ENCODE results near the gene NUDCD2. TPM values are rescaled to one million over a fixed set of nuclear protein-coding genes. Genes with fewer than 3 reads are reported as not detected.

Gene NUDCD2
- total RNA-seq, 1 experiment from 2014 or later = 56.8 TPM

DNA sequence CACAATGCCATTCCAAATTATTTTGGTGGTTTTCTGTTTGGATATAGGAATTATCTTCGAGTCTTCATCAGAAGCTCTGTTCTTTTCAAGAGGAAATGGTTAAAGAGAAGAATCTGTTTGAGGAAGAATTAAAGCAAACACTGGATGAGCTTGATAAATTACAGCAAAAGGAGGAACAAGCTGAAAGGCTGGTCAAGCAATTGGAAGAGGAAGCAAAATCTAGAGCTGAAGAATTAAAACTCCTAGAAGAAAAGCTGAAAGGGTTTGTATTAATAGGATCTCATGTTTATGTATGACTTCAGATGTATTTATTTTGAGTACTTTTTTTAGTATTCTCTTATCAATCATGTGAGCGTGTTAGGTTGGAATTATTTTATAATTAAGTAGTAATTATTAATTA is 15.5 kb upstream of the NUDCD2 start:
- TF ChIP-seq YY1 (IDR thresholded peaks at IDR 0.05; ENCODE audit: extremely low read depth, insufficient replicate concordance, low read depth, low read length) = no peak
- TF ChIP-seq ELF1 (IDR thresholded peaks at IDR 0.05; ENCODE audit: borderline replicate concordance, low read depth) = no peak
- TF ChIP-seq SIN3A (IDR thresholded peaks at IDR 0.05; ENCODE audit: low read depth) = no peak
- no peak for TF ChIP-seq ZNF274 (IDR thresholded peaks at IDR 0.05; ENCODE audit: low read depth, low read length)
- TF ChIP-seq EZH2phosphoT487 (IDR thresholded peaks at IDR 0.05; ENCODE audit: borderline replicate concordance) = no peak
- TF ChIP-seq, protein P1, sequence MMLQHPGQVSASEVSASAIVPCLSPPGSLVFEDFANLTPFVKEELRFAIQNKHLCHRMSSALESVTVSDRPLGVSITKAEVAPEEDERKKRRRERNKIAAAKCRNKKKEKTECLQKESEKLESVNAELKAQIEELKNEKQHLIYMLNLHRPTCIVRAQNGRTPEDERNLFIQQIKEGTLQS (IDR thresholded peaks at IDR 0.05) = no peak
- no peak for TF ChIP-seq CEBPB (IDR thresholded peaks at IDR 0.05; ENCODE audit: low read depth)
- TF ChIP-seq SP1 (IDR thresholded peaks at IDR 0.05; ENCODE audit: low read depth) = no peak
- TF ChIP-seq FOSL1 (IDR thresholded peaks at IDR 0.05; ENCODE audit: low read depth) = no peak
- Histone ChIP-seq H3K4me1 (ENCODE audit: control insufficient read depth in 1 of 2, insufficient read depth in 2 of 2, low read length in 2 of 2) (no peaks in the 10 kb centered on the region), H4K20me1 (ENCODE audit: insufficient read depth) (no peaks in the 10 kb centered on the region), H3K4me3 (replicated peaks in 1 of 2; ENCODE audit: low read depth in 1 of 2, low read length in 2 of 2) (no peak overlapping the region), H3K9me2 (ENCODE audit: insufficient read depth) (no peaks in the 10 kb centered on the region), H2AFZ (ENCODE audit: low read depth, low read length, poor library complexity, severe bottlenecking) (no peak overlapping the region), H3K27me3 (ENCODE audit: insufficient read depth, low read length) (no peaks in the 10 kb centered on the region), H3K9me3 (ENCODE audit: control insufficient read depth in 1 of 2, insufficient read depth in 1 of 2, low read depth in 1 of 2, low read length in 2 of 2) (no peaks in the 10 kb centered on the region), H3K27ac (ENCODE audit: low read depth, low read length) (no peak overlapping the region), H3K36me3 (ENCODE audit: control insufficient read depth in 1 of 2, insufficient read depth in 2 of 2, low read length in 2 of 2) (peaks cover 44 to 64% of the 10 kb centered on the region in 2 experiments), H3K4me2 (ENCODE audit: low read length) (no peak overlapping the region), H3K9ac (ENCODE audit: low read length) (no peak overlapping the region), H3K79me2 (ENCODE audit: insufficient read depth, low read length) (no peaks in the 10 kb centered on the region)
- ChIA-PET CTCF (no interaction called here), POLR2A (interaction anchor here (1.0 kb wide), 1 partner anchor 28 kb away, joined by 3 read pairs; no protein-coding TSS in a partner anchor), RAD21 (ENCODE audit: low non-redundant PET in 1 of 2, low total read pairs in 2 of 2, uncharacterized antibody in 2 of 2, unreplicated experiment in 2 of 2) (no interaction called here)
- BruUV-seq (replicated peaks) = no TSS peak
- DNase-seq (ENCODE audit: low read depth, low spot score) = no peak
- intact Hi-C loops (cut with micrococcal nuclease) = no loop called here
- ATAC-seq = no peak

- DNase-seq (ENCODE audit: low read depth, low spot score) (no peak), ATAC-seq (peak; percentile 78)
- peaks cover 53 to 57% of the 10 kb centered on the region in 2 experiments for H3K36me3 ChIP-seq (ENCODE audit: control insufficient read depth in 1 of 2, insufficient read depth in 2 of 2, low read length in 2 of 2)
- H3K4me3 ChIP-seq (replicated peaks in 1 of 2; ENCODE audit: low read depth in 1 of 2, low read length in 2 of 2) = no peak overlapping the region
- RAD21 ChIA-PET (ENCODE audit: low non-redundant PET in 1 of 2, low total read pairs in 2 of 2, uncharacterized antibody in 2 of 2, unreplicated experiment in 2 of 2) = no interaction called here
- intact Hi-C loops (cut with micrococcal nuclease) = loop anchor here (2.0 kb wide), 1 partner anchor 29 kb away; no protein-coding TSS in a partner anchor
- no peak overlapping the region for H2AFZ ChIP-seq (ENCODE audit: low read depth, low read length, poor library complexity, severe bottlenecking)
- POLR2A ChIA-PET = interaction anchor here (1.0 kb wide), 1 partner anchor 12 kb away, joined by 4 read pairs; no protein-coding TSS in a partner anchor
- no peak overlapping the region for H3K9ac ChIP-seq (ENCODE audit: low read length)
- CTCF ChIA-PET = interaction anchor here (1.5 kb wide), 1 partner anchor 10 kb away, joined by 4 read pairs; no protein-coding TSS in a partner anchor
- no peak overlapping the region for H3K27ac ChIP-seq (ENCODE audit: low read depth, low read length)
- H4K20me1 ChIP-seq (ENCODE audit: insufficient read depth) = no peaks in the 10 kb centered on the region
- no peaks in the 10 kb centered on the region for H3K27me3 ChIP-seq (ENCODE audit: insufficient read depth, low read length)
- H3K9me3 ChIP-seq (ENCODE audit: control insufficient read depth in 1 of 2, insufficient read depth in 1 of 2, low read depth in 1 of 2, low read length in 2 of 2) = no peaks in the 10 kb centered on the region
- no peaks in the 10 kb centered on the region for H3K79me2 ChIP-seq (ENCODE audit: insufficient read depth, low read length)
- no peaks in the 10 kb centered on the region for H3K9me2 ChIP-seq (ENCODE audit: insufficient read depth)
- no TSS peak for BruUV-seq (replicated peaks)
- no peak overlapping the region for H3K4me2 ChIP-seq (ENCODE audit: low read length)
- no peaks in the 10 kb centered on the region for H3K4me1 ChIP-seq (ENCODE audit: control insufficient read depth in 1 of 2, insufficient read depth in 2 of 2, low read length in 2 of 2)
- TF ChIP-seq, protein P2, sequence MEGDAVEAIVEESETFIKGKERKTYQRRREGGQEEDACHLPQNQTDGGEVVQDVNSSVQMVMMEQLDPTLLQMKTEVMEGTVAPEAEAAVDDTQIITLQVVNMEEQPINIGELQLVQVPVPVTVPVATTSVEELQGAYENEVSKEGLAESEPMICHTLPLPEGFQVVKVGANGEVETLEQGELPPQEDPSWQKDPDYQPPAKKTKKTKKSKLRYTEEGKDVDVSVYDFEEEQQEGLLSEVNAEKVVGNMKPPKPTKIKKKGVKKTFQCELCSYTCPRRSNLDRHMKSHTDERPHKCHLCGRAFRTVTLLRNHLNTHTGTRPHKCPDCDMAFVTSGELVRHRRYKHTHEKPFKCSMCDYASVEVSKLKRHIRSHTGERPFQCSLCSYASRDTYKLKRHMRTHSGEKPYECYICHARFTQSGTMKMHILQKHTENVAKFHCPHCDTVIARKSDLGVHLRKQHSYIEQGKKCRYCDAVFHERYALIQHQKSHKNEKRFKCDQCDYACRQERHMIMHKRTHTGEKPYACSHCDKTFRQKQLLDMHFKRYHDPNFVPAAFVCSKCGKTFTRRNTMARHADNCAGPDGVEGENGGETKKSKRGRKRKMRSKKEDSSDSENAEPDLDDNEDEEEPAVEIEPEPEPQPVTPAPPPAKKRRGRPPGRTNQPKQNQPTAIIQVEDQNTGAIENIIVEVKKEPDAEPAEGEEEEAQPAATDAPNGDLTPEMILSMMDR (IDR thresholded peaks at IDR 0.05 in 2 of 3, conservative IDR thresholded peaks at IDR 0.05 in 1 of 3; ENCODE audit: borderline replicate concordance in 1 of 3, insufficient read depth in 1 of 3, low read depth in 2 of 3, low read length in 2 of 3) = peak; percentile 10 to 58 (median 16); a peak in 4 of 6 replicates
- peak; percentile 41 for TF ChIP-seq RAD21 (IDR thresholded peaks at IDR 0.05; ENCODE audit: low read depth)
- TF ChIP-seq, protein P1 (IDR thresholded peaks at IDR 0.05) = no peak
These were observed 13.8 kb upstream of the NUDCD2 start for GRCh38 chr5:163473635-163474243.

Data from HCT116 (cell line).